Measurements from ENCODE around the gene ZNF765.
A peak's percentile ranks its signal among the peaks of the same experiment; 100 is the strongest.
"Not testable (repeated sequence)": the region's sequence is repeated elsewhere in the genome, so short reads cannot be mapped to it uniquely, and the experiment has no call there.

Gene ZNF765

GRCh38 chr19:53388904-53389303 lies 6.0 kb upstream of the ZNF765 start:
- no peak overlapping the region for H3K56ac ChIP-seq (ENCODE audit: low read length)
- H3K4ac ChIP-seq (ENCODE audit: low read depth, low read length) = no peak overlapping the region
- no peak overlapping the region for H2BK15ac ChIP-seq (replicated peaks; ENCODE audit: low read depth)
- H3K18ac ChIP-seq (ENCODE audit: low read length) = no peak overlapping the region
- no peak overlapping the region for H2BK5ac ChIP-seq (ENCODE audit: low read length)
- no peak overlapping the region for H3K4me2 ChIP-seq (ENCODE audit: low read length)
- no peaks in the 10 kb centered on the region for H3K27me3 ChIP-seq (ENCODE audit: insufficient read depth, low read length, poor library complexity)
- DNase-seq = no peak
- H3K27ac ChIP-seq (ENCODE audit: low read depth, low read length) = no peak overlapping the region
- no peak overlapping the region for H4K5ac ChIP-seq (ENCODE audit: low read length)
- no peaks in the 10 kb centered on the region for H3K36me3 ChIP-seq (ENCODE audit: control insufficient read depth, insufficient read depth, low read length)
- H2BK120ac ChIP-seq (ENCODE audit: low read depth, low read length) = no peak overlapping the region
- H3K23ac ChIP-seq (ENCODE audit: low read length) = no peak overlapping the region
- no peak overlapping the region for H3K4me3 ChIP-seq (ENCODE audit: low read length)
- H3K4me1 ChIP-seq (ENCODE audit: control insufficient read depth, low read depth, low read length) = no peaks in the 10 kb centered on the region
- H4K8ac ChIP-seq (ENCODE audit: low read depth, low read length) = no peak overlapping the region
- H3K9ac ChIP-seq (ENCODE audit: low read length) = no peak overlapping the region
- H3K79me2 ChIP-seq (ENCODE audit: control insufficient read depth, insufficient read depth, low read length) = no peaks in the 10 kb centered on the region
- WGBS (ENCODE audit: extremely low coverage, insufficient coverage, low lambda C conversion rate) = no CpG with 5 or more reads among the region's 5 CpGs
- H3K79me1 ChIP-seq (ENCODE audit: low read length) = no peaks in the 10 kb centered on the region
- H2AK5ac ChIP-seq (ENCODE audit: low read length) = no peak overlapping the region

DNA sequence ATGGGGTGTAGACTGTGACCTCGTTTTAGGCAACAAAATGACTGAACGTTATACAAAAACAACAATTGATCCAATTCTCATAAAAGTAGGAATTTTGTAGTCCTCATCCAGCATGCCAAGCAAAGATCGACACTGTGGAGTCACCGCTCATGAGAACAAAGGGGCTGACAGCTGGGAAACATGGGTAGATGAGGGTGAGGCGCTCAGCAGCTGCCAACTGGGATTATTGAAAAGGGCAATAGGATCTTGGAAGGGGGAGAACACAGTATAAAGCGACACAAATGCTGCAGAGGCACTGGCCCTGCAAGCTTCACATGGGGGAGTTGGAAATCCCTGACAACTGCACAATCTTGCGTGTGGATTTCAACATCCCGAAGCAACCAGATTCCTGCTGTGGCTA lies 5.4 kb upstream of the ZNF765 start:
- WGBS (ENCODE audit: extremely low coverage, insufficient coverage, low lambda C conversion rate) = no CpG with 5 or more reads among the region's 8 CpGs
- Histone ChIP-seq H3K4ac (ENCODE audit: low read depth, low read length) (no peak overlapping the region), H2BK15ac (replicated peaks; ENCODE audit: low read depth) (no peak overlapping the region), H3K9ac (ENCODE audit: low read length) (no peak overlapping the region), H2BK120ac (ENCODE audit: low read depth, low read length) (no peak overlapping the region), H3K18ac (ENCODE audit: low read length) (no peak overlapping the region), H3K27me3 (ENCODE audit: insufficient read depth, low read length, poor library complexity) (no peaks in the 10 kb centered on the region), H3K36me3 (ENCODE audit: control insufficient read depth, insufficient read depth, low read length) (no peaks in the 10 kb centered on the region), H3K4me3 (ENCODE audit: low read length) (no peak overlapping the region), H2BK5ac (ENCODE audit: low read length) (no peak overlapping the region), H3K4me2 (ENCODE audit: low read length) (no peak overlapping the region), H3K79me1 (ENCODE audit: low read length) (no peaks in the 10 kb centered on the region), H4K5ac (ENCODE audit: low read length) (no peak overlapping the region), H3K56ac (ENCODE audit: low read length) (no peak overlapping the region), H2AK5ac (ENCODE audit: low read length) (no peak overlapping the region), H3K23ac (ENCODE audit: low read length) (no peak overlapping the region), H3K4me1 (ENCODE audit: control insufficient read depth, low read depth, low read length) (no peaks in the 10 kb centered on the region), H3K27ac (ENCODE audit: low read depth, low read length) (no peak overlapping the region), H4K8ac (ENCODE audit: low read depth, low read length) (no peak overlapping the region), H3K79me2 (ENCODE audit: control insufficient read depth, insufficient read depth, low read length) (no peaks in the 10 kb centered on the region)
- no peak for DNase-seq

DNA sequence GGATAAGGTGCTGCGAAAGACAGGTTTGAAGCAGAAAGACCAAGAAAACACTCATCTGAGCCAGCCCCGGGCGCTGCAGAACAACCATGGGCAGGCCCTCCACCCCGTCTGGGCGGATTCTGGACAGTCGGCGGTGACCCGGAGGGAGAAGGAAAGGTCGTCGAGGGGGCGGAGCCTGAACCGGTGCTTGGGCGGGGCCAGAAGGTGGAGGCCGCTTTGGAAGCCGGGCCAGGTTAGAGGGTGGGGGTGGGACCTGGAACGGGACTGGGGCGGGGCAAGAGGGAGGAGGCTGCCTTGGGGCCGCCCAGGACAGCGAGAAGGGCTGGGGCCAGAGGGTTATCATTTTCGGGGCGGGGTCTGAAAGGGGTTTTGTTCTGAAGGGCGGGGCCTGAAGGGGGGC lies 5.0 kb upstream of the ZNF765 start:
- Histone ChIP-seq H3K27me3 (ENCODE audit: insufficient read depth, low read length, poor library complexity) (no peaks in the 10 kb centered on the region), H3K4ac (ENCODE audit: low read depth, low read length) (no peak overlapping the region), H3K9ac (ENCODE audit: low read length) (no peak overlapping the region), H2AK5ac (ENCODE audit: low read length) (no peak overlapping the region), H4K8ac (ENCODE audit: low read depth, low read length) (no peak overlapping the region), H2BK120ac (ENCODE audit: low read depth, low read length) (no peak overlapping the region), H3K56ac (ENCODE audit: low read length) (no peak overlapping the region), H3K23ac (ENCODE audit: low read length) (no peak overlapping the region), H3K18ac (ENCODE audit: low read length) (no peak overlapping the region), H3K79me2 (ENCODE audit: control insufficient read depth, insufficient read depth, low read length) (no peaks in the 10 kb centered on the region), H3K4me3 (ENCODE audit: low read length) (no peak overlapping the region), H3K4me2 (ENCODE audit: low read length) (no peak overlapping the region), H4K5ac (ENCODE audit: low read length) (no peak overlapping the region), H2BK5ac (ENCODE audit: low read length) (no peak overlapping the region), H3K27ac (ENCODE audit: low read depth, low read length) (no peak overlapping the region), H3K36me3 (ENCODE audit: control insufficient read depth, insufficient read depth, low read length) (no peaks in the 10 kb centered on the region), H3K79me1 (ENCODE audit: low read length) (no peaks in the 10 kb centered on the region), H3K4me1 (ENCODE audit: control insufficient read depth, low read depth, low read length) (no peaks in the 10 kb centered on the region), H2BK15ac (replicated peaks; ENCODE audit: low read depth) (no peak overlapping the region)
- WGBS (ENCODE audit: extremely low coverage, insufficient coverage, low lambda C conversion rate) = no CpG with 5 or more reads among the region's 22 CpGs
- peak; percentile 35 for DNase-seq

- Histone ChIP-seq H3K27me3 (ENCODE audit: insufficient read depth, low read length, poor library complexity) (no peaks in the 10 kb centered on the region), H3K9ac (ENCODE audit: low read length) (peak overlapping the region; percentile 70), H3K4me3 (ENCODE audit: low read length) (no peak overlapping the region), H3K18ac (ENCODE audit: low read length) (no peak overlapping the region), H3K4me2 (ENCODE audit: low read length) (peak overlapping the region; percentile 56), H2AK5ac (ENCODE audit: low read length) (no peak overlapping the region), H4K5ac (ENCODE audit: low read length) (no peak overlapping the region), H3K27ac (ENCODE audit: low read depth, low read length) (peak overlapping the region; percentile 1), H3K23ac (ENCODE audit: low read length) (no peak overlapping the region), H3K79me1 (ENCODE audit: low read length) (peaks cover 1% of the 10 kb centered on the region), H3K4me1 (ENCODE audit: control insufficient read depth, low read depth, low read length) (no peaks in the 10 kb centered on the region), H3K79me2 (ENCODE audit: control insufficient read depth, insufficient read depth, low read length) (no peaks in the 10 kb centered on the region), H4K8ac (ENCODE audit: low read depth, low read length) (no peak overlapping the region), H3K56ac (ENCODE audit: low read length) (peak overlapping the region; percentile 88), H3K36me3 (ENCODE audit: control insufficient read depth, insufficient read depth, low read length) (peaks cover 1% of the 10 kb centered on the region), H3K4ac (ENCODE audit: low read depth, low read length) (no peak overlapping the region), H2BK5ac (ENCODE audit: low read length) (no peak overlapping the region), H2BK120ac (ENCODE audit: low read depth, low read length) (no peak overlapping the region), H2BK15ac (replicated peaks; ENCODE audit: low read depth) (no peak overlapping the region)
- no CpG with 5 or more reads among the region's 18 CpGs for WGBS (ENCODE audit: extremely low coverage, insufficient coverage, low lambda C conversion rate)
- peak; percentile 92 for DNase-seq
Measured at GRCh38 chr19:53394522-53394973, 401 bp upstream of the ZNF765 start.

DNA sequence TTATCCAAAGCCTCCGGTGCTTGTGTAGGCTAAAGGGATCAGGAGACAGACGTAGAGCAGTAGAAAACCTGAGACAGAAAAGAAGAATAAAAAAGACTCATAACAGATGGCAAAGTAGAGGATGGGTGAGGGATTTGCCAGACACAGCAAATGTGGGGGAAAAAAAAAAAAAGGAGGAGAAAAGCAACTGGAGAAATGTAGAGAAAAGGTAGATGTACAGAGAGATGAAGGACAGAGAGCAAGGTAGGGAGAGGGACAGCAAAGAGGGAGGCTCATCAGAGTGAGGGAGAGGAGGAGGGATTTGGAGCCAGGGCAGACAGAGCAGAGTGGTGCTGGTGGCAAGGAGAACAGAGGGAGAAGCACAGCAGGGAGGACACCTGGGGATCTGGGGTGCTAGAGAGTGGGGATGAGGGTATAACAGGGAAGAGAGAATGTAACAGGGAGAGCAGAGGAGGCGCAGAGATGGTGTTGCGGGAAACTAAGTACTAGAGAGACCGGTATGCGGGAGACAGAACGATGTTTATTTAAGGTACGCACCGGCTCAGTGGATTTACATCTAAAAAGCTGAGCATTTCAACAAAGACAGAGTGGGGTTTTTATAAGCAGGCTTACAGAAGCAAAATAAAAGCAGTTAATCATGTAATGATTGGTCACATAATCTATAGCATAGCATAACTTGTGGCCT lies 1.0 kb downstream of the ZNF765 start:
- peak overlapping the region; percentile 86 for H3K4me3 ChIP-seq (ENCODE audit: low read length)
- peak overlapping the region; percentile 83 for H3K4me2 ChIP-seq (ENCODE audit: low read length)
- not testable (repeated sequence) for H4K8ac ChIP-seq (ENCODE audit: low read depth, low read length); H2BK5ac ChIP-seq (ENCODE audit: low read length); H3K4me1 ChIP-seq (ENCODE audit: control insufficient read depth, low read depth, low read length); H3K27ac ChIP-seq (ENCODE audit: low read depth, low read length); H3K27me3 ChIP-seq (ENCODE audit: insufficient read depth, low read length, poor library complexity); DNase-seq; H3K79me2 ChIP-seq (ENCODE audit: control insufficient read depth, insufficient read depth, low read length); H2AK5ac ChIP-seq (ENCODE audit: low read length); H3K79me1 ChIP-seq (ENCODE audit: low read length); H3K23ac ChIP-seq (ENCODE audit: low read length); H2BK120ac ChIP-seq (ENCODE audit: low read depth, low read length); H2BK15ac ChIP-seq (replicated peaks; ENCODE audit: low read depth); H3K18ac ChIP-seq (ENCODE audit: low read length); H3K4ac ChIP-seq (ENCODE audit: low read depth, low read length); H3K36me3 ChIP-seq (ENCODE audit: control insufficient read depth, insufficient read depth, low read length); H4K5ac ChIP-seq (ENCODE audit: low read length)
- peak overlapping the region; percentile 86 for H3K56ac ChIP-seq (ENCODE audit: low read length)
- peak overlapping the region; percentile 81 for H3K9ac ChIP-seq (ENCODE audit: low read length)
- WGBS (ENCODE audit: extremely low coverage, insufficient coverage, low lambda C conversion rate) = no CpG with 5 or more reads among the region's 9 CpGs

DNA sequence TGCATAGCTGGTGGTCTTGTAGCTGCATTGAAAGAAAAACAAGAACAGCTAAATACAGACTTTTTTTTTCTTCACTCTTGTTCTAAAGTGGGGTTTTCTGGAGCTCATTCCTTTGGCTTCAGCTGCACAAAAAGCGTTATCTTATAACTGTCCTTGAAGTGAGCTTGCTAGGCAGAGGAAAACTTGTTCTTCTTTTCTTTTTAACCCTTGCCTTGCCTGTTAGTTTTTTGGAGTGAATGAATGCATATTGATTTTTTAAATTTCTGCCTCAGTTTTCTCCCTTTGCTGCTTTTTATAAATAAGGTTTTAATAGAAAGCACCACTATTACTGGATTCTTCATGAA lies 1.5 kb downstream of the ZNF765 start:
- Histone ChIP-seq H2BK5ac (ENCODE audit: low read length) (no peak overlapping the region), H2AK5ac (ENCODE audit: low read length) (no peak overlapping the region), H3K4ac (ENCODE audit: low read depth, low read length) (no peak overlapping the region), H3K56ac (ENCODE audit: low read length) (no peak overlapping the region), H4K5ac (ENCODE audit: low read length) (no peak overlapping the region), H3K23ac (ENCODE audit: low read length) (no peak overlapping the region), H3K79me2 (ENCODE audit: control insufficient read depth, insufficient read depth, low read length) (no peaks in the 10 kb centered on the region), H3K27ac (ENCODE audit: low read depth, low read length) (no peak overlapping the region), H3K4me3 (ENCODE audit: low read length) (no peak overlapping the region), H2BK120ac (ENCODE audit: low read depth, low read length) (no peak overlapping the region), H3K4me1 (ENCODE audit: control insufficient read depth, low read depth, low read length) (no peaks in the 10 kb centered on the region), H3K4me2 (ENCODE audit: low read length) (no peak overlapping the region), H3K9ac (ENCODE audit: low read length) (no peak overlapping the region), H3K36me3 (ENCODE audit: control insufficient read depth, insufficient read depth, low read length) (peaks cover 1% of the 10 kb centered on the region), H2BK15ac (replicated peaks; ENCODE audit: low read depth) (no peak overlapping the region), H3K18ac (ENCODE audit: low read length) (no peak overlapping the region), H3K27me3 (ENCODE audit: insufficient read depth, low read length, poor library complexity) (no peaks in the 10 kb centered on the region), H3K79me1 (ENCODE audit: low read length) (peaks cover 1% of the 10 kb centered on the region), H4K8ac (ENCODE audit: low read depth, low read length) (no peak overlapping the region)
- DNase-seq = no peak
- WGBS (ENCODE audit: extremely low coverage, insufficient coverage, low lambda C conversion rate) = no CpG with 5 or more reads among the region's 1 CpG

Data from mesendoderm (in vitro differentiated cells).